Nephron (organoid): ENCODE measurements around the gene PARP8.

Experiments used
- H3K27ac Mint-ChIP-seq, 3 experiments: 2 replicates each; pipeline ENCODE4 v1.8.0; 2020; ENCODE audit warnings: mixed read lengths in 3 of 3, mild to moderate bottlenecking in 2 of 3, moderate library complexity in 1 of 3
- H3K27me3 Mint-ChIP-seq: 2 replicates; pipeline ENCODE4 v1.8.0; 2021; ENCODE audit warnings: low read depth, mild to moderate bottlenecking, moderate library complexity, mixed read lengths
- H3K36me3 Mint-ChIP-seq: 2 replicates; pipeline ENCODE4 v1.8.0; 2020; ENCODE audit warnings: low read depth, mixed read lengths
- H3K4me1 Mint-ChIP-seq: 2 replicates; pipeline ENCODE4 v1.8.0; 2020; ENCODE audit warnings: mixed read lengths
- H3K4me3 Mint-ChIP-seq, 3 experiments: 2 replicates each; pipeline ENCODE4 v1.8.0; 2020; ENCODE audit warnings: mild to moderate bottlenecking in 3 of 3, mixed read lengths in 3 of 3, moderate library complexity in 2 of 3
- H3K9me3 Mint-ChIP-seq: 2 replicates; pipeline ENCODE4 v1.8.0; 2020; ENCODE audit warnings: mixed read lengths
- CTCF ChIP-seq, 3 experiments: fragments of 200-600 bp; sonication (generic); IDR thresholded peaks; one replicate each; pipeline ENCODE4 v1.5.0; 2021; ENCODE audit warnings: antibody characterized with exemption in 3 of 3; ENCODE audit not compliant: unreplicated experiment in 3 of 3

PARP8 gene

GRCh38 chr5:50720061-50720710 is 53.7 kb downstream of the PARP8 start:
- Mint-ChIP-seq H3K9me3 (no peaks in the 10 kb centered on the region), H3K4me3 (no peak overlapping the region), H3K4me1 (peaks cover 6% of the 10 kb centered on the region), H3K27me3 (no peaks in the 10 kb centered on the region), H3K27ac (no peak overlapping the region), H3K36me3 (no peaks in the 10 kb centered on the region)
- TF ChIP-seq CTCF (IDR thresholded peaks at IDR 0.05; ENCODE audit: unreplicated experiment in 3 of 3): no peak

GRCh38 chr5:50722223-50722622 is 55.8 kb downstream of the PARP8 start:
- H3K36me3 Mint-ChIP-seq: no peaks in the 10 kb centered on the region
- H3K4me3 Mint-ChIP-seq: no peak overlapping the region
- no peak overlapping the region for H3K27ac Mint-ChIP-seq
- no peaks in the 10 kb centered on the region for H3K4me1 Mint-ChIP-seq
- no peak for TF ChIP-seq CTCF (IDR thresholded peaks at IDR 0.05; ENCODE audit: unreplicated experiment in 3 of 3)
- H3K9me3 Mint-ChIP-seq: no peaks in the 10 kb centered on the region
- no peaks in the 10 kb centered on the region for H3K27me3 Mint-ChIP-seq

DNA sequence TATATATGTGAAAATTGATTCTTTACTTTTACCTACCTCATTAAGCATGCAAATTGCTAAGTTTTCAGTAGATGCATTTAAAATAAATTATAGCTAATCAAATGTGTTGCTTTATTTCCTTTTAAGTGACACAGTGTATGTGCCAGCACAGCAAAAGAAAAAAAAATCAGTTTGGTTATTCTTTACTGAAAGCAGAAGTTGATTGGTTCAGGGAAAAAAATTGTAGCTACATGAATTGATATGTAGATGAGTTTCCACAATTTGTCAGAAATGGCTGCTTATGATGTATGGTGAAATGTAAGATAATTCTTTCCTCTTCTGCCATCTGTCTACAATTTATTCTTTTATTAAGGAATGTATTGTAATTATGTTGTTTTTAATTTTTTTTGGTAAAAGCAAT is 57.8 kb downstream of the PARP8 start:
- H3K36me3 Mint-ChIP-seq: no peaks in the 10 kb centered on the region
- no peak overlapping the region for H3K4me3 Mint-ChIP-seq
- H3K27ac Mint-ChIP-seq: no peak overlapping the region

GRCh38 chr5:50725800-50726474 is 59.5 kb downstream of the PARP8 start:
- H3K4me3 Mint-ChIP-seq: no peak overlapping the region
- H3K9me3 Mint-ChIP-seq: no peaks in the 10 kb centered on the region
- no peak overlapping the region for H3K27ac Mint-ChIP-seq
- H3K4me1 Mint-ChIP-seq: peaks cover 8% of the 10 kb centered on the region
- no peaks in the 10 kb centered on the region for H3K27me3 Mint-ChIP-seq
- no peak for TF ChIP-seq CTCF (IDR thresholded peaks at IDR 0.05; ENCODE audit: unreplicated experiment in 3 of 3)
- H3K36me3 Mint-ChIP-seq: no peaks in the 10 kb centered on the region

More for the DNA sequence above, 57.8 kb downstream of the PARP8 start:
- no peaks in the 10 kb centered on the region for H3K27me3 Mint-ChIP-seq
- no peaks in the 10 kb centered on the region for H3K9me3 Mint-ChIP-seq
- no peaks in the 10 kb centered on the region for H3K4me1 Mint-ChIP-seq
- no peak for TF ChIP-seq CTCF (IDR thresholded peaks at IDR 0.05; ENCODE audit: unreplicated experiment in 3 of 3)

DNA sequence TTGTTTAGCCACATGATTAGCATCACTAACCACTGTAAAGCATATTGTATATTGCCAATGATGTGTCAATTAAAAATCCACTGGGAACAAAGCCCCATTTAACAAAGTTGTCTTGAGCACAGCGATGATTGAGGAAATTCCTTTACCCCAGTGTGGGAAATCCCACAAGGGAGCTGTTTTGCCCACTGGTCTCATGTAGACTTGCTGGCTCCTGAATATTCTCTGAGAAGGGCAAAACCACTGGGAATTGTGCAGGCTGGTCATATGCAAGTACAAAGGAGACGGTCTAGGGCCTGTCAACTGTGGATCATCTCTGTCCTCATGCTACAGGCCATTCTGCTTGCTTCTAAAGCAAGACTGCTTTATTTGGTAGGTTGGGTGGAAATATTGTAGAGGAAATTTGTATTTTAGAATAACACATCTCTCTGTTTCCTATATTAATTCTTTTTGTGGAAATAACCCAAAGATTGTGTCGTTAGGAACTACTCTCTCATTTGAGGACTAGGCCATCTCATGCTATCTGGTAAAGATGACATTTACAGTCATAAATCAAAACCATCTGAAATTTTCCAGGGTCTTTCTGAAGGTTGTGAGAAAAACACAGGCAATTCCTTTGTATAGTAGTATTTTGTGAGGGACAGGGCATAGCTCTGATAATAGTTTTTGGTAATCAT is 60.2 kb downstream of the PARP8 start:
- no peak for TF ChIP-seq CTCF (IDR thresholded peaks at IDR 0.05; ENCODE audit: unreplicated experiment in 3 of 3)
- Mint-ChIP-seq H3K4me3 (no peak overlapping the region), H3K27me3 (no peaks in the 10 kb centered on the region), H3K9me3 (no peaks in the 10 kb centered on the region), H3K4me1 (peaks cover 13% of the 10 kb centered on the region), H3K36me3 (no peaks in the 10 kb centered on the region), H3K27ac (no peak overlapping the region)
